ENCODE data around the gene CSTB. TPM values are rescaled to one million over a fixed set of nuclear protein-coding genes. Genes with fewer than 3 reads are reported as not detected.

The CSTB gene
- total and polyA plus RNA-seq, 2 donors (not counting 3 experiments of a cell fraction or from before 2014, with no cell fraction given): 65.8 to 83.7 TPM

- H3K27ac ChIP-seq (ENCODE audit: insufficient read depth, low read depth, low read length): no peak overlapping the region
- H3K9me3 ChIP-seq (replicated peaks; ENCODE audit: control insufficient read depth, insufficient read depth, low read length): no peaks in the 10 kb centered on the region
- FAIRE-seq (no peak), DNase-seq (ENCODE audit: low read depth, low spot score) (no peak)
- intact Hi-C loops (cut with micrococcal nuclease) (no loop called here), dilution Hi-C loops (cut with MboI; ENCODE audit: extremely low pct_ligation_motif_present, low sequenced_read_pairs) (no loop called here)
- H2AFZ ChIP-seq (ENCODE audit: low read depth, low read length): no peak overlapping the region
- CTCF ChIA-PET: interaction anchor here (0.7 to 1.6 kb wide), 3 partner anchors 8 to 9 kb away, joined by 3 to 5 read pairs (median 4); no protein-coding TSS in a partner anchor
- H3K4me2 ChIP-seq (ENCODE audit: insufficient read depth, low read length): no peak overlapping the region
- no peaks in the 10 kb centered on the region for H3K9me1 ChIP-seq (replicated peaks; ENCODE audit: control insufficient read depth, extremely low read depth, insufficient read depth, low read length)
- no TSS peak for BruUV-seq (replicated peaks)
- no peaks in the 10 kb centered on the region for H3K4me1 ChIP-seq (ENCODE audit: control insufficient read depth, extremely low read depth, insufficient read depth, low read length)
- H3K79me2 ChIP-seq (ENCODE audit: control insufficient read depth, insufficient read depth, low read length): no peaks in the 10 kb centered on the region
- no peaks in the 10 kb centered on the region for H4K20me1 ChIP-seq (replicated peaks; ENCODE audit: control insufficient read depth, extremely low read depth, insufficient read depth, low read length)
- H3K9ac ChIP-seq (replicated peaks; ENCODE audit: extremely low read depth, insufficient read depth, low read length): no peak overlapping the region
- no peaks in the 10 kb centered on the region for H3K36me3 ChIP-seq (ENCODE audit: control insufficient read depth in 2 of 2, extremely low read depth in 1 of 2, insufficient read depth in 2 of 2, low read length in 2 of 2)
- H3K27me3 ChIP-seq (ENCODE audit: control insufficient read depth in 2 of 2, insufficient read depth in 2 of 2, low read length in 2 of 2): no peaks in the 10 kb centered on the region
- H3K4me3 ChIP-seq (replicated peaks in 1 of 3; ENCODE audit: insufficient read depth in 1 of 3, low read depth in 1 of 3, low read length in 3 of 3): no peak overlapping the region
- POLR2A ChIA-PET: no interaction called here
- no peak for TF ChIP-seq FOS (IDR thresholded peaks at IDR 0.05; ENCODE audit: borderline replicate concordance, insufficient read depth, low read length)
- TF ChIP-seq JUN (IDR thresholded peaks at IDR 0.05; ENCODE audit: borderline replicate concordance, insufficient read depth, insufficient read length, low read depth): no peak
- TF ChIP-seq GATA2 (IDR thresholded peaks at IDR 0.05; ENCODE audit: insufficient read depth, insufficient read length, low read depth, low read length): no peak
- TF ChIP-seq POLR2A (IDR thresholded peaks at IDR 0.05; ENCODE audit: low read depth, low read length): no peak
- no peak for TF ChIP-seq CTCF (IDR thresholded peaks at IDR 0.05; ENCODE audit: extremely low read depth in 1 of 2, insufficient read depth in 1 of 2, low read depth in 1 of 2, low read length in 2 of 2)
- no peak for TF ChIP-seq MAX (IDR thresholded peaks at IDR 0.05; ENCODE audit: insufficient read depth, insufficient read length)
- no peak for TF ChIP-seq EZH2 (IDR thresholded peaks at IDR 0.05; ENCODE audit: borderline replicate concordance, low read depth, low read length, severe bottlenecking)
- TF ChIP-seq MYC (IDR thresholded peaks at IDR 0.05; ENCODE audit: low read depth, low read length): no peak
- no peak for TF ChIP-seq POLR2AphosphoS5 (IDR thresholded peaks at IDR 0.05; ENCODE audit: insufficient read depth, low read depth, low read length)
These were observed 38.8 kb downstream of the CSTB start for GRCh38 chr21:43737158-43737950.
